HepG2 (cell line): Measurements from ENCODE around the gene VAMP4. TPM values are rescaled to one million over a fixed set of nuclear protein-coding genes. Genes with fewer than 3 reads are reported as not detected.
A peak's percentile ranks its signal among the peaks of the same experiment; 100 is the strongest.

Experiments
- AHR ChIP-seq: IDR thresholded peaks from 2 replicates; pipeline ENCODE4 v1.6.1; 2018; ENCODE audit warnings: missing genetic modification reagents, missing compliant biosample characterization
- ATAD3A ChIP-seq: sonication (generic); formaldehyde crosslinking; IDR thresholded peaks from 2 replicates; pipeline ENCODE4 v1.4.0; 2020; ENCODE audit warnings: missing genetic modification reagents
- EEA1 ChIP-seq: sonication (generic); formaldehyde crosslinking; IDR thresholded peaks from 2 replicates; pipeline ENCODE4 v1.5.1; 2020; ENCODE audit warnings: mild to moderate bottlenecking, missing genetic modification reagents, borderline replicate concordance
- ESRRA ChIP-seq: sonication (generic); formaldehyde crosslinking; IDR thresholded peaks from 2 replicates; pipeline ENCODE4 v1.5.1; 2020; ENCODE audit warnings: mild to moderate bottlenecking, low read depth, missing genetic modification reagents
- HOXA3 ChIP-seq: sonication (generic); formaldehyde crosslinking; IDR thresholded peaks from 2 replicates; pipeline ENCODE4 v1.5.0; 2020; ENCODE audit warnings: missing genetic modification reagents
- KMT2B ChIP-seq: IDR thresholded peaks from 2 replicates; pipeline ENCODE4 v1.6.1; 2016; ENCODE audit warnings: missing genetic modification reagents, missing compliant biosample characterization
- NAIF1 ChIP-seq: sonication (generic); formaldehyde crosslinking; IDR thresholded peaks from 2 replicates; pipeline ENCODE4 v1.5.0; 2020; ENCODE audit warnings: mild to moderate bottlenecking, missing genetic modification reagents, borderline replicate concordance
- PRMT3 ChIP-seq: sonication (generic); formaldehyde crosslinking; IDR thresholded peaks from 2 replicates; pipeline ENCODE4 v1.8.1; 2022; ENCODE audit warnings: low read depth, mild to moderate bottlenecking, moderate library complexity, missing genetic modification reagents, borderline replicate concordance
- SMAD3 ChIP-seq: sonication (generic); formaldehyde crosslinking; IDR thresholded peaks from 2 replicates; pipeline ENCODE4 v1.4.0; 2020; ENCODE audit warnings: missing genetic modification reagents
- SP140L ChIP-seq: sonication (generic); formaldehyde crosslinking; IDR thresholded peaks from 2 replicates; pipeline ENCODE4 v1.4.0; 2020; ENCODE audit warnings: missing genetic modification reagents, borderline replicate concordance
- SRSF4 ChIP-seq: fragments of 200-400 bp; formaldehyde crosslinking; IDR thresholded peaks from one replicate; pipeline ENCODE4 v1.6.1; 2018; ENCODE audit warnings: mild to moderate bottlenecking, low read depth, low read length, moderate library complexity; ENCODE audit not compliant: poor library complexity, severe bottlenecking
- ZBTB3 ChIP-seq: sonication (generic); formaldehyde crosslinking; IDR thresholded peaks from 2 replicates; pipeline ENCODE4 v1.4.0; 2020; ENCODE audit warnings: low read depth, mild to moderate bottlenecking, moderate library complexity, missing genetic modification reagents, borderline replicate concordance
- ZFP90 ChIP-seq: sonication (generic); formaldehyde crosslinking; IDR thresholded peaks from 2 replicates; pipeline ENCODE4 v1.8.0; 2022; ENCODE audit warnings: missing genetic modification reagents, mild to moderate bottlenecking, inconsistent platforms, borderline replicate concordance
- ZNF549 ChIP-seq: sonication (generic); formaldehyde crosslinking; IDR thresholded peaks from 2 replicates; pipeline ENCODE4 v1.5.0; 2020; ENCODE audit warnings: missing genetic modification reagents
- polyA plus RNA-seq, 8 experiments: library from polyadenylated mRNA; depleted of rRNA in 3 of 8; stranded (reverse) in 7 of 8; unstranded in 1 of 8; fragments of >200 nt; fragmentation: Illumina TruSeq in 4 of 8; extraction: Trizol in 4 of 8; gene quantifications; 2 replicates each; pipeline versions ENCODE4 v1.2.1 to v1.2.3, GENCODE V29; 2011 to 2016; ENCODE audit warnings: low read depth in 4 of 8, missing spikeins in 1 of 8, mixed read lengths in 1 of 8; ENCODE audit not compliant: insufficient read depth in 1 of 8
- total RNA-seq, 5 experiments: library from RNA; depleted of rRNA; stranded (reverse); fragments of >200 nt; fragmentation: Illumina TruSeq; extraction: Trizol; gene quantifications; 2 replicates each; pipeline ENCODE4 v1.2.3, GENCODE V29; 2016; ENCODE audit warnings: low read depth in 1 of 5
- TF ChIP-seq, protein P1 (sequence below), 2 experiments: sonication (generic) in 1 of 2; formaldehyde crosslinking in 1 of 2; IDR thresholded peaks; 2 replicates each; pipeline versions ENCODE4 v1.5.1 to v1.6.1; 2011 to 2020; ENCODE audit warnings: borderline replicate concordance in 1 of 2, low read depth in 1 of 2, low read length in 1 of 2, mild to moderate bottlenecking in 1 of 2, missing genetic modification reagents in 1 of 2, moderate library complexity in 1 of 2
- TF ChIP-seq, protein P2 (sequence below): sonication (generic); formaldehyde crosslinking; IDR thresholded peaks from 2 replicates; pipeline ENCODE4 v1.4.0; 2020; ENCODE audit warnings: missing genetic modification reagents, borderline replicate concordance
- TF ChIP-seq, protein P3 (sequence below): sonication (generic); formaldehyde crosslinking; IDR thresholded peaks from 2 replicates; pipeline ENCODE4 v1.4.0; 2020; ENCODE audit warnings: missing genetic modification reagents
- TF ChIP-seq, protein P4 (sequence below): sonication (generic); formaldehyde crosslinking; IDR thresholded peaks from 2 replicates; pipeline ENCODE4 v1.9.0; 2021; ENCODE audit warnings: missing genetic modification reagents, borderline replicate concordance
- TF ChIP-seq, protein P5 (sequence below): sonication (generic); formaldehyde crosslinking; IDR thresholded peaks from 2 replicates; pipeline ENCODE4 v1.5.0; 2020; ENCODE audit warnings: mild to moderate bottlenecking, missing genetic modification reagents, borderline replicate concordance

The VAMP4 gene
- total and polyA plus RNA-seq, 2 of the 13 experiments (the other 11 are each of a cell fraction or from before 2014, with no cell fraction given): 1.4 to 2.0 TPM

DNA sequence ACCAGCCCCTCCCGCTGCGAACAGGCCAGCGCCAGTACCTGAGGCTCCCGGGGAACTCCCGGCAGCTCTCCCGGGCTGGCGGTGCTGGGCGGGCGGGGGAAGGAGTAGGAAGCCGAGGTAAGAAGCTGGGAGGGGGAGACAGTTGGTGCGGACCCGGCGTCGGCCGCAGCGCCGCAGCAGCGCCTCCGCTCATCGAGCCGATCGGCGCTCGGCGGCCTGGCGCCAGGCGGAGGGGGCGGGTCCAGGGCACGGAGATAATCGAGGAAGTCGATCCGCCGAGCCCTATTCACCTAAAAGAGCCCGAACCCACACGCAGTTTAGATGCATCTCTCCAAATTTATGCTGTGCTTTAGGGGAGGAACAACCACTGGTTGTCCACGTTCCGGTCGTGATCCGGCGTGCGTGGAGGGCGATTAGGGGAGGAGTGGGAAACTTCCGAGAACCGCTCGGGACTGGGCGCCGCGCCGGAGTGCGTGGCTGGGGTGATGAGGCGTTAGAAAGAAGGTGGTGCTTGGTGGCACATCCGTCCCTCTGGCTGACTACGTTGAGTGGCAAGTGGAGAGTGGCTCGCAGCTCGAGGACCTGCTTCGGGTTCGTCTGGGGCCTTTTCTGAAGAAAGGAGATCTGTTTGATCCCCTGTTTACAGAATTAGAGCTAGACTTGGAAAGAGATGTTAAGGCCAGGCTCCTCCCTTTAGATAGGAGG, at the start of gene VAMP4 (continued):
- TF ChIP-seq, protein P1, sequence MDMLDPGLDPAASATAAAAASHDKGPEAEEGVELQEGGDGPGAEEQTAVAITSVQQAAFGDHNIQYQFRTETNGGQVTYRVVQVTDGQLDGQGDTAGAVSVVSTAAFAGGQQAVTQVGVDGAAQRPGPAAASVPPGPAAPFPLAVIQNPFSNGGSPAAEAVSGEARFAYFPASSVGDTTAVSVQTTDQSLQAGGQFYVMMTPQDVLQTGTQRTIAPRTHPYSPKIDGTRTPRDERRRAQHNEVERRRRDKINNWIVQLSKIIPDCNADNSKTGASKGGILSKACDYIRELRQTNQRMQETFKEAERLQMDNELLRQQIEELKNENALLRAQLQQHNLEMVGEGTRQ (IDR thresholded peaks at IDR 0.05; ENCODE audit: low read depth, low read length): no peak
- TF ChIP-seq, protein P1 (CRISPR knock-in tag; IDR thresholded peaks at IDR 0.05; ENCODE audit: borderline replicate concordance): no peak
- TF ChIP-seq SRSF4 (no peak), ATAD3A (no peak), NAIF1 (CRISPR knock-in tag) (no peak), ZFP90 (CRISPR knock-in tag) (no peak; the same call in 1 of the 2 replicates), EEA1 (no peak), PRMT3 (CRISPR knock-in tag) (peak; percentile 39; the same call in 1 of the 2 replicates), ESRRA (no peak; the same call in 1 of the 2 replicates), ZNF549 (CRISPR knock-in tag) (no peak), KMT2B (CRISPR knock-in tag) (peak; percentile 99), SMAD3 (CRISPR knock-in tag) (peak; percentile 76; the same call in 1 of the 2 replicates), AHR (CRISPR knock-in tag) (peak; percentile 21; the same call in 1 of the 2 replicates), ZBTB3 (CRISPR knock-in tag) (no peak), SP140L (no peak), HOXA3 (CRISPR knock-in tag) (peak; percentile 83)
- TF ChIP-seq, protein P2, sequence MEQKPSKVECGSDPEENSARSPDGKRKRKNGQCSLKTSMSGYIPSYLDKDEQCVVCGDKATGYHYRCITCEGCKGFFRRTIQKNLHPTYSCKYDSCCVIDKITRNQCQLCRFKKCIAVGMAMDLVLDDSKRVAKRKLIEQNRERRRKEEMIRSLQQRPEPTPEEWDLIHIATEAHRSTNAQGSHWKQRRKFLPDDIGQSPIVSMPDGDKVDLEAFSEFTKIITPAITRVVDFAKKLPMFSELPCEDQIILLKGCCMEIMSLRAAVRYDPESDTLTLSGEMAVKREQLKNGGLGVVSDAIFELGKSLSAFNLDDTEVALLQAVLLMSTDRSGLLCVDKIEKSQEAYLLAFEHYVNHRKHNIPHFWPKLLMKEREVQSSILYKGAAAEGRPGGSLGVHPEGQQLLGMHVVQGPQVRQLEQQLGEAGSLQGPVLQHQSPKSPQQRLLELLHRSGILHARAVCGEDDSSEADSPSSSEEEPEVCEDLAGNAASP: 0 out of 2 replicates have a peak, but pooled peaks have one; percentile 35
- TF ChIP-seq, protein P3, sequence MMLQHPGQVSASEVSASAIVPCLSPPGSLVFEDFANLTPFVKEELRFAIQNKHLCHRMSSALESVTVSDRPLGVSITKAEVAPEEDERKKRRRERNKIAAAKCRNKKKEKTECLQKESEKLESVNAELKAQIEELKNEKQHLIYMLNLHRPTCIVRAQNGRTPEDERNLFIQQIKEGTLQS (CRISPR knock-in tag): no peak
- TF ChIP-seq, protein P4, sequence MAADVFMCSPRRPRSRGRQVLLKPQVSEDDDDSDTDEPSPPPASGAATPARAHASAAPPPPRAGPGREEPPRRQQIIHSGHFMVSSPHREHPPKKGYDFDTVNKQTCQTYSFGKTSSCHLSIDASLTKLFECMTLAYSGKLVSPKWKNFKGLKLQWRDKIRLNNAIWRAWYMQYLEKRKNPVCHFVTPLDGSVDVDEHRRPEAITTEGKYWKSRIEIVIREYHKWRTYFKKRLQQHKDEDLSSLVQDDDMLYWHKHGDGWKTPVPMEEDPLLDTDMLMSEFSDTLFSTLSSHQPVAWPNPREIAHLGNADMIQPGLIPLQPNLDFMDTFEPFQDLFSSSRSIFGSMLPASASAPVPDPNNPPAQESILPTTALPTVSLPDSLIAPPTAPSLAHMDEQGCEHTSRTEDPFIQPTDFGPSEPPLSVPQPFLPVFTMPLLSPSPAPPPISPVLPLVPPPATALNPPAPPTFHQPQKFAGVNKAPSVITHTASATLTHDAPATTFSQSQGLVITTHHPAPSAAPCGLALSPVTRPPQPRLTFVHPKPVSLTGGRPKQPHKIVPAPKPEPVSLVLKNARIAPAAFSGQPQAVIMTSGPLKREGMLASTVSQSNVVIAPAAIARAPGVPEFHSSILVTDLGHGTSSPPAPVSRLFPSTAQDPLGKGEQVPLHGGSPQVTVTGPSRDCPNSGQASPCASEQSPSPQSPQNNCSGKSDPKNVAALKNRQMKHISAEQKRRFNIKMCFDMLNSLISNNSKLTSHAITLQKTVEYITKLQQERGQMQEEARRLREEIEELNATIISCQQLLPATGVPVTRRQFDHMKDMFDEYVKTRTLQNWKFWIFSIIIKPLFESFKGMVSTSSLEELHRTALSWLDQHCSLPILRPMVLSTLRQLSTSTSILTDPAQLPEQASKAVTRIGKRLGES (CRISPR knock-in tag): no peak
- TF ChIP-seq, protein P5, sequence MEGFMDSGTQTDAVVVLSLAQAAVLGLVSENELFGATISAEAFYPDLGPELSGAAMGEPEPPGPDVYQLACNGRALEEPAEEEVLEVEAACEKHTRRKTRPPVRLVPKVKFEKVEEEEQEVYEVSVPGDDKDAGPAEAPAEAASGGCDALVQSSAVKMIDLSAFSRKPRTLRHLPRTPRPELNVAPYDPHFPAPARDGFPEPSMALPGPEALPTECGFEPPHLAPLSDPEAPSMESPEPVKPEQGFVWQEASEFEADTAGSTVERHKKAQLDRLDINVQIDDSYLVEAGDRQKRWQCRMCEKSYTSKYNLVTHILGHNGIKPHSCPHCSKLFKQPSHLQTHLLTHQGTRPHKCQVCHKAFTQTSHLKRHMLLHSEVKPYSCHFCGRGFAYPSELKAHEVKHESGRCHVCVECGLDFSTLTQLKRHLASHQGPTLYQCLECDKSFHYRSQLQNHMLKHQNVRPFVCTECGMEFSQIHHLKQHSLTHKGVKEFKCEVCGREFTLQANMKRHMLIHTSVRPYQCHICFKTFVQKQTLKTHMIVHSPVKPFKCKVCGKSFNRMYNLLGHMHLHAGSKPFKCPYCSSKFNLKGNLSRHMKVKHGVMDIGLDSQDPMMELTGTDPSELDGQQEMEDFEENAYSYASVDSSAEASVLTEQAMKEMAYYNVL (CRISPR knock-in tag): no peak
